H1 (cell line): Measurements from ENCODE around the gene COG7.

Experiments used
- EZH2 ChIP-seq: fragments of 200-600 bp; sonication (generic); IDR thresholded peaks from 2 replicates; pipeline ENCODE4 v1.7.1; 2012; ENCODE audit warnings: low read depth, mild to moderate bottlenecking, moderate library complexity, low read length, inconsistent platforms; ENCODE audit not compliant: severe bottlenecking
- JUND ChIP-seq: IDR thresholded peaks from 2 replicates; pipeline ENCODE4 v1.6.1; 2011; ENCODE audit warnings: mild to moderate bottlenecking, improper control_type of control experiment, low read length
- MAFK ChIP-seq: IDR thresholded peaks from 2 replicates; pipeline ENCODE4 v1.6.1; 2012; ENCODE audit warnings: low read depth, mild to moderate bottlenecking, improper control_type of control experiment, low read length
- NANOG ChIP-seq: IDR thresholded peaks from 2 replicates; pipeline ENCODE4 v1.6.1; 2011; ENCODE audit warnings: low read length, low read depth, mild to moderate bottlenecking, inconsistent platforms; ENCODE audit not compliant: insufficient read depth, poor library complexity, severe bottlenecking
- NRF1 ChIP-seq: IDR thresholded peaks from 2 replicates; pipeline ENCODE4 v1.6.1; 2011; ENCODE audit warnings: mild to moderate bottlenecking, low read depth, low read length, improper control_type of control experiment
- POLR2A ChIP-seq, 2 experiments: IDR thresholded peaks; 1 replicate in 1 of 2; 2 replicates in 1 of 2; pipeline ENCODE4 v1.6.1; 2011; ENCODE audit warnings: low read depth in 2 of 2, low read length in 2 of 2, mild to moderate bottlenecking in 2 of 2; ENCODE audit errors: control extremely low read depth in 1 of 2
- POLR2AphosphoS5 ChIP-seq: IDR thresholded peaks from 2 replicates; pipeline ENCODE4 v1.6.1; 2011; ENCODE audit warnings: low read depth, low read length
- RAD21 ChIP-seq, 2 experiments: IDR thresholded peaks in 1 of 2; conservative IDR thresholded peaks in 1 of 2; 2 replicates each; pipeline ENCODE4 v1.6.1; 2011; ENCODE audit warnings: low read depth in 2 of 2, low read length in 2 of 2, improper control_type of control experiment in 1 of 2, inconsistent platforms in 1 of 2, mild to moderate bottlenecking in 1 of 2, moderate library complexity in 1 of 2
- SP4 ChIP-seq: IDR thresholded peaks from 2 replicates; pipeline ENCODE4 v1.6.1; 2012; ENCODE audit warnings: low read length, inconsistent platforms
- SUZ12 ChIP-seq: fragments of 200-600 bp; sonication (generic); IDR thresholded peaks from 2 replicates; pipeline ENCODE4 v1.6.1; 2012; ENCODE audit warnings: mild to moderate bottlenecking, inconsistent platforms, low read length, moderate library complexity, mixed read lengths
- TAF1 ChIP-seq: IDR thresholded peaks from 2 replicates; pipeline ENCODE4 v1.6.1; 2011; ENCODE audit warnings: mild to moderate bottlenecking, low read depth, low read length
- TEAD4 ChIP-seq: IDR thresholded peaks from 2 replicates; pipeline ENCODE4 v1.6.1; 2012; ENCODE audit warnings: low read depth, low read length, inconsistent platforms, mixed read lengths
- TF ChIP-seq, protein P1 (sequence below): IDR thresholded peaks from 2 replicates; pipeline ENCODE4 v1.6.1; 2011; ENCODE audit warnings: low read depth, mild to moderate bottlenecking, low read length; ENCODE audit not compliant: insufficient read depth
- TF ChIP-seq, protein P2 (sequence below), 3 experiments: IDR thresholded peaks; 1 replicate in 2 of 3; 2 replicates in 1 of 3; pipeline versions ENCODE4 v1.5.1 to v1.6.1; 2011; ENCODE audit warnings: low read length in 3 of 3, mild to moderate bottlenecking in 3 of 3, inconsistent platforms in 2 of 3, low read depth in 1 of 3, moderate library complexity in 1 of 3; ENCODE audit not compliant: insufficient read depth in 1 of 3; ENCODE audit errors: control extremely low read depth in 1 of 3

DNA sequence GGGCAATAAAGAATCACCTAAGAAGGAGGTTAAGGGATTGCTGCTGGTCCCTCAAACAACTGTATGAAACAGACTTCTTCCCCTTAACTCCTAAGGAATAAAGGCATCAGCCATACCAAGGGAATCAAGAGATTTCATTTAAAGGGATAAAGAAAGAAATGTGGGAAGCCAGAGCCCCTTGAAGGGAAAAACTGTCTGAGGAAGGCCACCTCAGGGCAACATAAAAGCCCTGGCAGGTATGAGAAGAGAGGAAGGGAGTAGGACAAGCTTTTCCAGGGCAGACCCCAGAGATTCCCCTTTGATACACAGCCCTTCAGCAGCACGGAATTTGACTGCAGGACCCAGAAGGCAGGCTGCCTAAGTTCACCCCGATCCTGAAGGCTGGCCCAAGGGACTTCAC, 43.5 kb downstream of the COG7 start:
- TF ChIP-seq, protein P1, sequence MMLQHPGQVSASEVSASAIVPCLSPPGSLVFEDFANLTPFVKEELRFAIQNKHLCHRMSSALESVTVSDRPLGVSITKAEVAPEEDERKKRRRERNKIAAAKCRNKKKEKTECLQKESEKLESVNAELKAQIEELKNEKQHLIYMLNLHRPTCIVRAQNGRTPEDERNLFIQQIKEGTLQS: no peak
- TF ChIP-seq TEAD4: no peak
- TF ChIP-seq NANOG: no peak
- TF ChIP-seq EZH2: no peak
- no peak for TF ChIP-seq NRF1
- TF ChIP-seq, protein P2, sequence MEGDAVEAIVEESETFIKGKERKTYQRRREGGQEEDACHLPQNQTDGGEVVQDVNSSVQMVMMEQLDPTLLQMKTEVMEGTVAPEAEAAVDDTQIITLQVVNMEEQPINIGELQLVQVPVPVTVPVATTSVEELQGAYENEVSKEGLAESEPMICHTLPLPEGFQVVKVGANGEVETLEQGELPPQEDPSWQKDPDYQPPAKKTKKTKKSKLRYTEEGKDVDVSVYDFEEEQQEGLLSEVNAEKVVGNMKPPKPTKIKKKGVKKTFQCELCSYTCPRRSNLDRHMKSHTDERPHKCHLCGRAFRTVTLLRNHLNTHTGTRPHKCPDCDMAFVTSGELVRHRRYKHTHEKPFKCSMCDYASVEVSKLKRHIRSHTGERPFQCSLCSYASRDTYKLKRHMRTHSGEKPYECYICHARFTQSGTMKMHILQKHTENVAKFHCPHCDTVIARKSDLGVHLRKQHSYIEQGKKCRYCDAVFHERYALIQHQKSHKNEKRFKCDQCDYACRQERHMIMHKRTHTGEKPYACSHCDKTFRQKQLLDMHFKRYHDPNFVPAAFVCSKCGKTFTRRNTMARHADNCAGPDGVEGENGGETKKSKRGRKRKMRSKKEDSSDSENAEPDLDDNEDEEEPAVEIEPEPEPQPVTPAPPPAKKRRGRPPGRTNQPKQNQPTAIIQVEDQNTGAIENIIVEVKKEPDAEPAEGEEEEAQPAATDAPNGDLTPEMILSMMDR (IDR thresholded peaks at IDR 0.05; ENCODE audit: control extremely low read depth in 1 of 3, insufficient read depth in 1 of 3, low read depth in 1 of 3, low read length in 3 of 3): no peak
- no peak for TF ChIP-seq POLR2A (IDR thresholded peaks at IDR 0.05; ENCODE audit: control extremely low read depth in 1 of 2, low read depth in 2 of 2, low read length in 2 of 2)
- TF ChIP-seq SUZ12: no peak
- no peak for TF ChIP-seq SP4
- TF ChIP-seq POLR2AphosphoS5: no peak
- no peak for TF ChIP-seq RAD21 (IDR thresholded peaks at IDR 0.05 in 1 of 2, conservative IDR thresholded peaks at IDR 0.05 in 1 of 2; ENCODE audit: low read depth in 2 of 2, low read length in 2 of 2)
- TF ChIP-seq JUND: no peak
- no peak for TF ChIP-seq TAF1
- TF ChIP-seq MAFK: no peak
